Central memory CD8-positive, alpha-beta T cell (primary cell): Measurements from ENCODE around the gene CCDC85B.
A peak's percentile ranks its signal among the peaks of the same experiment; 100 is the strongest.

Source experiments
- ATAC-seq: fragments of 150-1000 bp; cut with Tn5 transposase; replicated peaks from 2 replicates; pipeline ENCODE4 v1.10.0; 2022; ENCODE audit warnings: mild to moderate bottlenecking, moderate FRiP score, moderate number of reproducible peaks; ENCODE audit not compliant: poor library complexity, severe bottlenecking; ENCODE audit errors: extremely low read depth
- DNase-seq, 2 donors: peaks; one replicate each; pipeline ENCODE4 v3.0.0; 2021; ENCODE audit warnings: low spot score in 2 of 2
- H3K27ac Mint-ChIP-seq: one replicate; pipeline ENCODE4 v1.8.0; 2022; ENCODE audit warnings: low read depth, mild to moderate bottlenecking, moderate library complexity, mixed read lengths
- H3K27me3 Mint-ChIP-seq: one replicate; pipeline ENCODE4 v1.8.0; 2022; ENCODE audit warnings: mixed read lengths
- H3K36me3 Mint-ChIP-seq: one replicate; pipeline ENCODE4 v1.8.0; 2022; ENCODE audit warnings: mild to moderate bottlenecking, moderate library complexity, mixed read lengths; ENCODE audit not compliant: insufficient read depth
- H3K4me1 Mint-ChIP-seq: one replicate; pipeline ENCODE4 v1.8.0; 2022; ENCODE audit warnings: mixed read lengths
- H3K4me3 Mint-ChIP-seq: one replicate; pipeline ENCODE4 v1.8.0; 2022; ENCODE audit warnings: mild to moderate bottlenecking, moderate library complexity, mixed read lengths
- H3K9me3 Mint-ChIP-seq: one replicate; pipeline ENCODE4 v1.8.0; 2022; ENCODE audit warnings: mixed read lengths

Gene CCDC85B

DNA sequence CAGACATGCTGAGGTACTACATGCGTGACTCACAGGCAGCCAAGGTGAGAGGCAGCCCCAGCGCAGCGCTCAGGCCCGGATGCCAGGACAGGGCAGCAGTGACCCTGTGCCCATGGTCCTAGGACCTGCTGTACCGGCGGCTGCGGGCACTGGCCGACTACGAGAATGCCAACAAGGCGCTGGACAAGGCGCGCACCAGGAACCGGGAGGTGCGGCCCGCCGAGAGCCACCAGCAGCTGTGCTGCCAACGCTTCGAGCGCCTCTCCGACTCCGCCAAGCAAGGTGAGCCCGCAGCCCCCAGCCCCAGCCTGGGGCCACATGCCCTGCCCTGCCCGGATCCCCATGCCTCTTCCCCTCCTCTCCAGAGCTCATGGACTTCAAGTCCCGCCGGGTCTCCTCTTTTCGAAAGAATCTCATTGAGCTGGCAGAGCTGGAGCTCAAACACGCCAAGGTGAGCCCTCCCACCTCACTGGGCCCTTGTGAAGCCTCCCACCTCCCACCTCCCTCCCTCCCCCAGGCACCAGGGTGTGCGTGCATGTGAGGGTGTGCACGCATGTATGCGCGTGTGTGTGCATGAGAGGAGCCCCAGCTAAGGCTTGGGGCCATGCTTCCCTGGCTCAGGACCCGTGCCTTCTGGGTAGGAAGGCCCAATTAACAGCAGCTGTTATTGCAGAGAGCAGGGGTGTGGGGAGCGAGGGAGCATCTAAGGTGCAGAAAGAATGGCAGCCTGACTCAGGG lies 37.8 kb upstream of the CCDC85B start:
- Mint-ChIP-seq H3K36me3 (peaks cover 47% of the 10 kb centered on the region), H3K27ac (no peak overlapping the region), H3K4me3 (no peak overlapping the region), H3K27me3 (no peaks in the 10 kb centered on the region), H3K9me3 (no peaks in the 10 kb centered on the region), H3K4me1 (peaks cover 36% of the 10 kb centered on the region)
- no peak for DNase-seq
- ATAC-seq = no peak

DNA sequence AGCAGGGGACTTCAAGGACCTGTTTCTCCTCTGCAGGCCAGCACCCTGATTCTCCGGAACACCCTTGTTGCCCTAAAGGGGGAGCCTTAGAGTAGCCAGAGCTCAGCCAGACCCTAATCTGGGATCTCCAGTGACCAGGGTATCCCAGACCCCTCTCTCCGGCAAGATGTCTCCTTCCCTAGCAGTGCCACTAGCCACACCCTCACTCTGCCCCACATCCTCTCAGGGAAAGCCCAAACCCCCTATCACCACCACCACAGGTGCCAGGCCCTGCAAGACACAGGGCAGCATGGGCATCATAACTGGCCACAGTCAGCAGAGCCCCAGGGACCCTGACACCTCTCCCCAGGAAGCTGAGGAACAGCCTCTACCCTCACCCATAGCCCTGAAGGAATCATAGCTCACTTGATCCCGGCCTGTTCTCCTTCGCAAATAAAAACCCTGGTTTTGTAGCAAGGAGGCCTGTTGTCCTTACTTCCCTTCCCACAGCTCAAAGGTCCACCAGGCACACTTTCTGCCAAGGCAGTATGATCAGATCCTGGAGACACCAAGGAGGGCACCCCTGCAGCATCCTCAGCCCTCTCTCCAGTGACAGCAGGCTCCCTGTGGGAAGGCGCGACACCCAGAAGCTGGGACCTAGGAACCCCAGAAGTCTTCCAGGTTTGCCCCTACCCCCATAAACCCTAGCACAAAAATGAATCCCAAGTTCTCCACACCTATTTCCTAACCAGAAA lies 37.1 kb upstream of the CCDC85B start:
- no peaks in the 10 kb centered on the region for H3K27me3 Mint-ChIP-seq
- H3K4me1 Mint-ChIP-seq = peaks cover 40% of the 10 kb centered on the region
- DNase-seq (no peak), ATAC-seq (no peak)
- H3K36me3 Mint-ChIP-seq = peaks cover 53% of the 10 kb centered on the region
- no peaks in the 10 kb centered on the region for H3K9me3 Mint-ChIP-seq
- peak overlapping the region; percentile 31 for H3K4me3 Mint-ChIP-seq
- H3K27ac Mint-ChIP-seq = peak overlapping the region; percentile 72

DNA sequence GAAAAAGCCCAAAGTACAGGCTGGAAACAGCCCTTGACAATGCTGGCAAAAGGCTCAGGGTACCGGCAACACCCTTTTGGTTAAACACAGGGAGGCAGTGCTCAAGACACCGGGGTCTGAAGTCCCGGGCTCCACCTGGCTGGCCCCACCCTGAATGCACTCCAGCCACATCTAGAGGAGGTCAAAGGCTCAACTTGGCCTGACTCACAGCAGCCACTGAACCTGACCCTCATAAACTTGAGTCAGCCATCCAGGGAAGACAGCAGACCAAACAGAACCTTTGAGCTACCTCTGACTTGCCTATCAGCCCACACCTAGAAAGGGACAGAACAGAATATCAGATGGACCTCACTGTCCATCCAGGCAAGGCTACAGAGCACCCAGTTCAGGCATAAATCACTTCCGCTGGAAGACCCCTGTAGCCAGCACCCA lies 36.3 kb upstream of the CCDC85B start:
- DNase-seq (no peak), ATAC-seq (no peak)
- peak overlapping the region; percentile 65 for H3K4me3 Mint-ChIP-seq
- no peaks in the 10 kb centered on the region for H3K27me3 Mint-ChIP-seq
- peak overlapping the region; percentile 72 for H3K27ac Mint-ChIP-seq
- peaks cover 56% of the 10 kb centered on the region for H3K36me3 Mint-ChIP-seq
- H3K4me1 Mint-ChIP-seq = peaks cover 47% of the 10 kb centered on the region
- no peaks in the 10 kb centered on the region for H3K9me3 Mint-ChIP-seq

DNA sequence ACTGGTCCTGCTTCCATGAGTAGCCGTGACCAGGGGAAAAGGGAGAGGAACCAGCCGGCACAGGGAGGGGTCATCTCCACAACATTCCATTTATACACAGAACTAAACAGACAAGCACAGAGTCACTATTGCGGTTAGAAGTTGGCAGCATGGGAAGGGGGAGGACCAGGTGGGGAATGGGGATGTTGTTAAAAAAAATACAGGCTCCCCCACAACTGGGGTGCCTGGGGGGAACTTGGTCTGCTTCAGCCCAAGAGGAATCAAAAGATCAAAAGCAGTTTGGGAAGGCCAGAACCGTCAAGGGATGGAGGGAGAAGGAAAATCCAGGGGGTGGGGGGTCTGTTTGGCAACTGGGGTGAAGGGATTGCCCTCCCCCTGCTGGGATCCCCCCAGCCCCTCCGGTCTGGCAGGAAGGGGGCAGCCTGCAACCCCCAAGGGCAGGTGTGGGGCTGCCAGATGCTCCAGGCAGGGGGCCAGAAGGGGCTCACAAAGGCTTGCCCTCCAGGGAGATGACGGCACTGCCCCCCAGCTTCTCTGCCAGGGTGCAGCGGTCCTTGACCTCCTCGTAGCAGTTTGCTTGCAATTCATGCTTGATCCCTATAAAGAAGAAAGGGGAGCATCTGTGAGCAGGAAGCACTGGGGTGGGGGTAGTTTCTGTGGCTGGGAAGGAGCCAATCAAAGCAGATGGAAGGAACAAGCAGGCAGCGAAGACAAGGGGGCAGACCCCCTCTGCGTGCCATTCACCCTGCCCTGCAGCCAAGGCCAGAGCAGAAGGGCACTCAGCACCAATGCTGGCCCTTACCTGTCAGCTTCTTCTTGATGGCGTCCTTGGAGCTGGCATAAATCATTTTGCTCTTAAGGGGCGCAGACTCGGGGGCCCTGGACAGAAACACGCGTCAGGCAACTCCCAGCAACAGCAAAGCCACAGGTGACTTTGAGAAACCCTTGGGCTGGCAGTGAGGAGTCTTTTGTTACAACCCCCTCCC lies 35.3 kb upstream of the CCDC85B start:
- Mint-ChIP-seq H3K9me3 (no peaks in the 10 kb centered on the region), H3K4me3 (peak overlapping the region; percentile 88), H3K4me1 (peaks cover 54% of the 10 kb centered on the region), H3K27ac (peak overlapping the region; percentile 72), H3K36me3 (peaks cover 58% of the 10 kb centered on the region), H3K27me3 (no peaks in the 10 kb centered on the region)
- ATAC-seq = no peak
- no peak for DNase-seq

GRCh38 chr11:65855927-65856363 lies 34.5 kb upstream of the CCDC85B start:
- no peaks in the 10 kb centered on the region for H3K27me3 Mint-ChIP-seq
- peaks cover 61% of the 10 kb centered on the region for H3K36me3 Mint-ChIP-seq
- peaks cover 58% of the 10 kb centered on the region for H3K4me1 Mint-ChIP-seq
- no peak for DNase-seq
- no peak for ATAC-seq
- H3K27ac Mint-ChIP-seq = no peak overlapping the region
- no peaks in the 10 kb centered on the region for H3K9me3 Mint-ChIP-seq
- H3K4me3 Mint-ChIP-seq = peak overlapping the region; percentile 88

DNA sequence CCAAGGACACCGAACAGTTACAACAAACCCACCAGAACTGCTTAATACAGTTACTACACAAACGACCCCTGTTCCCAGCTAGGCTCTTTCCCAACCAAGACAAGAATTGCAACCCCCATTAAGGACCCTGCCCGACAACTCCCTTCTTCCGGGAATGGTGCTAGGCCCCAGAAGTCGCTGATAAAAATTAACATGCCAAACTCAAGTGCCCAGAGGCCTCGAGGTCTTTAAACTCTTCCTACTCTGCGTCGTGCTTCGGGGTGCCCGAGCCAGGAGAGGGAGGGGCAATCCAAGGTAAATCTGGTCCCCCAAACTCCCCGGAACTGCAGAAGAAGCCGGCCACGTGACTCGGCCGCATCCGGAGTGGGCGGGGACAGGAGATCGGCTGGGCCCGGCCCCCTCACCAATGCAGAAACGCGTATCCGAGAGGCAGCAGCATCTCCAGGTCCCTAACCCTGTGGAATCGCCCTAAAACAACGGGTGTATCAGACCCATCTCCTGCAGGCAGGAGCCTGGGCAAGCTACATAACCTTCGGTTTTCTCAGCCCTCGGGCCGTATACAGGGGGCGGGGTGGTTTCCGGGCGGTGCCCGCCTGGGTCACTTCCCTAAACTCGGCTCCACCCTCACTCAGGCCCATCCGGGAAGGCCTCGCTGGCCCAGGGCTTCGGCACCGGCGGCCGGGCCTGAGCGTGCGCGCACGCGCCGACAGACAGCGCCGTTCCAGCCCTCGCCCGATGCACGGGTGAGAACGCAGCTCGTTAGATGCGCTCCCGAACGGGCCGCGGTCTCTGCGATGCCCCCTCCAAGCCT lies 33.6 kb upstream of the CCDC85B start:
- H3K27me3 Mint-ChIP-seq = no peaks in the 10 kb centered on the region
- no peaks in the 10 kb centered on the region for H3K9me3 Mint-ChIP-seq
- ATAC-seq = peak; percentile 5
- H3K4me3 Mint-ChIP-seq = peak overlapping the region; percentile 88
- H3K27ac Mint-ChIP-seq = peak overlapping the region; percentile 88
- peaks cover 61% of the 10 kb centered on the region for H3K36me3 Mint-ChIP-seq
- peaks cover 65% of the 10 kb centered on the region for H3K4me1 Mint-ChIP-seq
- peak; percentile 68 to 74 for DNase-seq

DNA sequence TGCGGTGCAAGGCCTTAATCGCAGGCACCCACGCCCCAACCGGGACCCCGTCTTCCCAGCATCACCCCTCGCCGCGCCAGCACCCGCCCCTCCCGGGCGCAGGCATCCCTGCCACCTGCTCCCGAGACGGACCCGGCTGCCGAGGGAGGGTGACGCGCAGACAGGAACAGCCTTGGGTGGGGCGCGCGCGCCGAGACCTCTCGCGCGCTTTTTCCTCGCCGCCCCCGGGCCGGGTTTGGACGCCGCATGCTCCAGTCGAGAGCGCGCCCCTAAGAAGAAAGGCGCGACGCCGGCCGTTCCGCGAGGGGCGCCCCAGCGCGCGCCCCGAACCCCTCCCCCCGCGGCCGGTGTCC lies 33.0 kb upstream of the CCDC85B start:
- no peak for ATAC-seq
- DNase-seq = peak; percentile 61 to 64
- Mint-ChIP-seq H3K27ac (peak overlapping the region; percentile 90), H3K9me3 (no peaks in the 10 kb centered on the region), H3K27me3 (no peaks in the 10 kb centered on the region), H3K36me3 (peaks cover 64% of the 10 kb centered on the region), H3K4me3 (peak overlapping the region; percentile 88), H3K4me1 (peaks cover 62% of the 10 kb centered on the region)

DNA sequence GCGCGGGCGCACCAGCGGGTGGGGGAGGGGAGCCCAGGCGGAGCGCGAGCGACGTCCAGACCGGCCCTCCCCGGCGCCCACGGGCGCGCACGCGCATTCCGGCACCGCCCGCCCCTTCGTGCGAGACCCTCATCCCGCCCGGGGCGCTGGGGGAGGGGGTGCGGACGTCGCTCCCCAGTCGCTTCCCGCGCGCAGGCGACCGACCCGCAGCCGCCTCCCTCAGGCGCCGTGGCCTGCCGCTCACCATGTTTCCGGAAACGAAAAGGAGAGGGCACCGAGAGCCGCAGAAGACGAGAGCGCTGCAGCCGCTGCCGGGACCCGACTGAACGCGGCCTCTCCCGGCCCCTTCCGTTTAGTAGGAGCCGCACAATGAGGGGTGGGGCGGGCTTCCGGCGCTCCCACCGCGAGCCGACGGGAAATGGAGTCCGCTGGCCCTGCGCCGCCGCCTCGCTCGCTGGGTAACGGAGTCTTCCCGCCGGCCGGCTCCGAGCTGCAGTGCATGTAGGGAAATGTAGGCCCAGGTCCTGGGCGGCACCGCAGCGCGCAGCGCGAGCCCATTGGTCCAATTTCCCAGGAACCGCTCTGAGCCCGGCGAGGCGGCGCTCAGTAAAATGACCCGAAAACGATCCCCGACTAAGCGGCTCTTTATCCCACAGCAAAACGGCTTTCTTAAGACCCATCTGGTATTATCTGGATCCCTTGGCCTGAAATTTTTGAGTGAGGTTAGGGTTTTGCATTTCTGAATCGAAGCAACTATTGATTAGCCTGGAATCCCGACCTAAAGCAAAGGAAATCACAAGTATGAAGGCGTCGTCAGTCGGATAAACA lies 32.4 kb upstream of the CCDC85B start, which contains the start of gene CFL1:
CFL1 (minus strand) TSS at position 328 of the 828 bp plus-strand sequence; CDS start at position 247, 81 bp downstream.
- DNase-seq (peak; percentile 88 to 95), ATAC-seq (peak; percentile 58)
- H3K36me3 Mint-ChIP-seq = peaks cover 63% of the 10 kb centered on the region
- peak within 1 kb of the TSS; percentile 90 for H3K27ac Mint-ChIP-seq
- peak within 1 kb of the TSS; percentile 88 for H3K4me3 Mint-ChIP-seq
- H3K27me3 Mint-ChIP-seq = no peaks in the 10 kb centered on the region
- H3K9me3 Mint-ChIP-seq = no peaks in the 10 kb centered on the region
- peaks cover 68% of the 10 kb centered on the region for H3K4me1 Mint-ChIP-seq

DNA sequence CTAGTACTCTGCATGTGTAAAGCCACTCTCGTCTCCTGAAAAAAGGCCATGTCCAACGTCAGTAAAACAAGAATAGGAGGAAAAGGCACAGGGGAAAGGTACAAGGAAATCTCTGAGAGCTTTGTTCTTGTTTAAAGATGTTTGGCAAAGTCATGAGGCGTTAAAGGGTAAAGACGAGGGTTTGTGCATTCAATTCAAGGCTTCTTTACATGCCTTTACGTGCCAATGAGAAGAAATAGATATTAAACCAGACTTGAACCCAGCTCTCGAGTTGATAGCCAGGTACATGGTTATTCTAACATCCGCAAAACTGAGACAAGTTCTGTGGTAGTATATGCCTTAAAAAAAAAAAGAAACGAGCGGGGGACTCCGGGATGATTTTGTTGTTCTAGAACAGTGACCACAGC lies 31.8 kb upstream of the CCDC85B start:
- H3K36me3 Mint-ChIP-seq = peaks cover 62% of the 10 kb centered on the region
- no peaks in the 10 kb centered on the region for H3K27me3 Mint-ChIP-seq
- ATAC-seq (no peak), DNase-seq (no peak)
- peak overlapping the region; percentile 90 for H3K27ac Mint-ChIP-seq
- H3K4me3 Mint-ChIP-seq = peak overlapping the region; percentile 88
- no peaks in the 10 kb centered on the region for H3K9me3 Mint-ChIP-seq
- peaks cover 67% of the 10 kb centered on the region for H3K4me1 Mint-ChIP-seq

DNA sequence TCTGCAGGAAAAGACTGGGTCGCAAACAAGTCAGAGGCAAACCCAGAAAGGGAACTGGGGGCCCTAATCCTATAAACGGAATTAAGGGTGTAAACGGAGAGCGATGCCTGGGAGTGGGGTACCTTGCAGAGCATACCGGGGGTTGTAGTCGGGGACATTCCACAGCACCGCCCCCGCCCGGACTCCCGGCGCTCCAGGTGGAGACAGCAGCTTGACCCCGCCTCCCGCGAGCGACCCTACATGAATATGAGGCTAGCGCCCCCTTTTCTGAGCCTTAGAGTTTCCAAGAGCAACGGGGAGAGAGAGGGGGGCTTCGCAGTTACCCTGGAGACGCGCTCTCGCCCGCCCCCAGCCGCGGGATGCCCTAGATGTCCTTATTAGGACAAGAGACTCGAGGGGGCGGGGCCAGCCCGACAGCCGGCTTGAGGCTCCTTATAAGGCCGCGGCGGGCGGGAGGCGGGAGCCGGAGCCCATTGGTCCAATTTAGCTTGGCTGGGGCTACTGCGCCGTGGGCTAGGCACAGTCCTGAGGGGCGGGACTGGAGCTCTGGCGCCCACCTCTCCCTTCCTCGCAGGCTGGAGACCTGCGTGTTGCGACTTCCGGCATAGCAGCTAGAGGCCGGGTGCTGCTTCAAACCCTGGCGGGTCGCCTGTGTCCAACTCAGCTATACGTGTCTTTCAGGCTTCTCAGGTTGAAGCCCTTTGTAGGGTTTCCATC lies 31.2 kb upstream of the CCDC85B start:
- Mint-ChIP-seq H3K9me3 (no peaks in the 10 kb centered on the region), H3K36me3 (peaks cover 56% of the 10 kb centered on the region), H3K4me1 (peaks cover 62% of the 10 kb centered on the region), H3K27ac (peak overlapping the region; percentile 90), H3K4me3 (peak overlapping the region; percentile 88), H3K27me3 (no peaks in the 10 kb centered on the region)
- peak; percentile 90 to 92 for DNase-seq
- ATAC-seq = peak; percentile 63
